Activated CD8-positive, alpha-beta T cell treated with anti-CD3 and anti-CD28 coated beads for 36 hours (primary cell): ENCODE measurements around the gene PLEKHA4. TPM values are rescaled to one million over a fixed set of nuclear protein-coding genes. Genes with fewer than 3 reads are reported as not detected.

Source experiments
- ATAC-seq: fragments of 200-7000 bp; cut with Tn5 transposase; one replicate; pipeline ENCODE4 v1.10.0; 2021; ENCODE audit warnings: mild to moderate bottlenecking, moderate library complexity
- CTCF ChIA-PET: fragments of 350-600 bp; sonication (Branson Sonifier 250); formaldehyde crosslinking; loops from one replicate; lab custom pipeline; 2021; ENCODE audit warnings: antibody characterized with exemption; lab: Charles Lee
- POLR2A ChIA-PET: fragments of 350-600 bp; sonication (Branson Sonifier 250); formaldehyde crosslinking; loops from one replicate; lab custom pipeline; 2021; ENCODE audit warnings: antibody characterized with exemption; lab: Charles Lee
- DNase-seq: peaks from one replicate; pipeline ENCODE4 v3.0.0-alpha.2; 2020
- H3K27ac Mint-ChIP-seq: one replicate; pipeline ENCODE4 v1.8.0; 2021; ENCODE audit warnings: mild to moderate bottlenecking, mixed read lengths
- H3K27me3 Mint-ChIP-seq: one replicate; pipeline ENCODE4 v1.8.0; 2021; ENCODE audit warnings: mixed read lengths
- H3K36me3 Mint-ChIP-seq: one replicate; pipeline ENCODE4 v1.8.0; 2021; ENCODE audit warnings: low read depth, mixed read lengths
- H3K4me1 Mint-ChIP-seq: one replicate; pipeline ENCODE4 v1.8.0; 2021; ENCODE audit warnings: low read depth, mixed read lengths
- H3K4me3 Mint-ChIP-seq: one replicate; pipeline ENCODE4 v1.8.0; 2021; ENCODE audit warnings: mild to moderate bottlenecking, moderate library complexity, mixed read lengths
- H3K9me3 Mint-ChIP-seq: one replicate; pipeline ENCODE4 v1.8.0; 2021; ENCODE audit warnings: mixed read lengths
- intact Hi-C: fragments of 100-400 bp; cut with micrococcal nuclease; formaldehyde crosslinking; loops from one replicate; pipeline ENCODE4 v1.10.0; 2022
- total RNA-seq, 2 experiments: library from RNA; stranded (reverse); gene quantifications; one replicate each; pipeline ENCODE4 v1.2.3, GENCODE V29; 2021
- TF ChIP-seq, protein P1 (sequence below): fragments of 200-600 bp; IDR thresholded peaks from one replicate; pipeline ENCODE4 v1.8.0; 2022; ENCODE audit warnings: antibody characterized with exemption, mild to moderate bottlenecking

Gene PLEKHA4
- total RNA-seq, 2 experiments from 2014 or later, result 9.4 to 9.7 TPM

DNA sequence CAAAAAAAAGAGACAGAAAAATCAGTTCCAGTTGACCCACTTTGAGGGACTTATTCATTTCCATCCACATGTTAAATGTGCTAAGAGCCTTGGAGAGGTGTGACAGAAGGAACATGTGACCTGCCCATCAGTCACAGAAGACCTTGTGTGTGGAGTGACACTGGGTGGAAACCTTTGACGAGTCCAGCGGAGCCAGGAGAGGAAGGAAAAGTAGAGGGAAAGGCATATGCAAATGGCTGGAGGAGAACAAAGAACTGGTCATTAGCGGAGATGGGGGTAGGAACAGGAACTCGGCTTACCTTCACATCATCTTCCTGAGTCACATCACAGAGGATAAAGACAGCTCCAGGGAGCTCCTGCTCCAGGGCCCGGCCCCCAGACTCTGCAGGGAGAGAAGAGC, 34.4 kb downstream of the PLEKHA4 start:
- peaks cover 5% of the 10 kb centered on the region for H3K27me3 Mint-ChIP-seq
- intact Hi-C loops, result loop anchor here (2.0 kb wide), 1 partner anchor 39 kb away; no protein-coding TSS in a partner anchor
- no peaks in the 10 kb centered on the region for H3K9me3 Mint-ChIP-seq
- TF ChIP-seq, protein P1, sequence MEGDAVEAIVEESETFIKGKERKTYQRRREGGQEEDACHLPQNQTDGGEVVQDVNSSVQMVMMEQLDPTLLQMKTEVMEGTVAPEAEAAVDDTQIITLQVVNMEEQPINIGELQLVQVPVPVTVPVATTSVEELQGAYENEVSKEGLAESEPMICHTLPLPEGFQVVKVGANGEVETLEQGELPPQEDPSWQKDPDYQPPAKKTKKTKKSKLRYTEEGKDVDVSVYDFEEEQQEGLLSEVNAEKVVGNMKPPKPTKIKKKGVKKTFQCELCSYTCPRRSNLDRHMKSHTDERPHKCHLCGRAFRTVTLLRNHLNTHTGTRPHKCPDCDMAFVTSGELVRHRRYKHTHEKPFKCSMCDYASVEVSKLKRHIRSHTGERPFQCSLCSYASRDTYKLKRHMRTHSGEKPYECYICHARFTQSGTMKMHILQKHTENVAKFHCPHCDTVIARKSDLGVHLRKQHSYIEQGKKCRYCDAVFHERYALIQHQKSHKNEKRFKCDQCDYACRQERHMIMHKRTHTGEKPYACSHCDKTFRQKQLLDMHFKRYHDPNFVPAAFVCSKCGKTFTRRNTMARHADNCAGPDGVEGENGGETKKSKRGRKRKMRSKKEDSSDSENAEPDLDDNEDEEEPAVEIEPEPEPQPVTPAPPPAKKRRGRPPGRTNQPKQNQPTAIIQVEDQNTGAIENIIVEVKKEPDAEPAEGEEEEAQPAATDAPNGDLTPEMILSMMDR, result no peak
- CTCF ChIA-PET, result interaction anchor here (0.7 to 8.2 kb wide), 3 partner anchors 9 to 395 kb away, joined by 3 to 45 read pairs (median 16); no protein-coding TSS in a partner anchor
- no peak overlapping the region for H3K27ac Mint-ChIP-seq
- ATAC-seq (no peak), DNase-seq (no peak)
- POLR2A ChIA-PET, result interaction anchor here (1.0 kb wide), 1 partner anchor 52 kb away, joined by 3 read pairs; no protein-coding TSS in a partner anchor
- no peaks in the 10 kb centered on the region for H3K36me3 Mint-ChIP-seq
- peaks cover 14% of the 10 kb centered on the region for H3K4me1 Mint-ChIP-seq
- no peak overlapping the region for H3K4me3 Mint-ChIP-seq

DNA sequence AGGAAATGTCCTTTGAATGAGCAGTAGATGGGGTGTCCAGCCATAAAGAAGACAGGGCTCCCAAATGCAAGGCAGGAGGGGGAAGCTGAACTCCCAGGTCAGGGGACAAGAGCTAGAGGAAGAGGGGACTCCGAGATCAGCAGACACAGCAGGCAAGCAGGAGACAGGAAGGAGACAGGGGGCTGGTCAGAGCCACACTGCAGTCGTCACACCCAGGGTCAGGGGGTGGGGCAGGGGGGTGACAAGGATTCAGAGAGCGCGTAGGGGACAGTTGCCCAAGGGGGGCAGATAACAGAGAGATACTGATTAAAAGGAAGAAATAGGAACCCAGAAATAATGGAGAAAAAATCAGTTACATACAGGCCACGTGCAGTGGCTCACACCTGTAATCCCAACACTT, 35.4 kb downstream of the PLEKHA4 start:
- peaks cover 5% of the 10 kb centered on the region for H3K27me3 Mint-ChIP-seq
- ChIA-PET CTCF (interaction anchor here (2.7 to 8.2 kb wide), 2 partner anchors 10 to 45 kb away, joined by 16 to 45 read pairs; no protein-coding TSS in a partner anchor), POLR2A (interaction anchor here (1.0 kb wide), 1 partner anchor 51 kb away, joined by 3 read pairs; no protein-coding TSS in a partner anchor)
- TF ChIP-seq, protein P1, result no peak
- no peaks in the 10 kb centered on the region for H3K9me3 Mint-ChIP-seq
- no peak overlapping the region for H3K27ac Mint-ChIP-seq
- no peak for DNase-seq
- no peaks in the 10 kb centered on the region for H3K36me3 Mint-ChIP-seq
- no peak for ATAC-seq
- peaks cover 14% of the 10 kb centered on the region for H3K4me1 Mint-ChIP-seq
- intact Hi-C loops, result no loop called here
- no peak overlapping the region for H3K4me3 Mint-ChIP-seq

GRCh38 chr19:48830965-48831364, 37.5 kb downstream of the PLEKHA4 start:
- TF ChIP-seq, protein P1, result no peak
- H3K27me3 Mint-ChIP-seq, result no peaks in the 10 kb centered on the region
- H3K4me3 Mint-ChIP-seq, result no peak overlapping the region
- H3K36me3 Mint-ChIP-seq, result no peaks in the 10 kb centered on the region
- H3K27ac Mint-ChIP-seq, result no peak overlapping the region
- CTCF ChIA-PET, result interaction anchor here (2.1 to 8.2 kb wide), 3 partner anchors 12 to 42 kb away, joined by 8 to 45 read pairs (median 22); no protein-coding TSS in a partner anchor
- intact Hi-C loops, result no loop called here
- DNase-seq (no peak), ATAC-seq (no peak)
- POLR2A ChIA-PET, result no interaction called here
- peaks cover 3% of the 10 kb centered on the region for H3K4me1 Mint-ChIP-seq
- H3K9me3 Mint-ChIP-seq, result no peaks in the 10 kb centered on the region

DNA sequence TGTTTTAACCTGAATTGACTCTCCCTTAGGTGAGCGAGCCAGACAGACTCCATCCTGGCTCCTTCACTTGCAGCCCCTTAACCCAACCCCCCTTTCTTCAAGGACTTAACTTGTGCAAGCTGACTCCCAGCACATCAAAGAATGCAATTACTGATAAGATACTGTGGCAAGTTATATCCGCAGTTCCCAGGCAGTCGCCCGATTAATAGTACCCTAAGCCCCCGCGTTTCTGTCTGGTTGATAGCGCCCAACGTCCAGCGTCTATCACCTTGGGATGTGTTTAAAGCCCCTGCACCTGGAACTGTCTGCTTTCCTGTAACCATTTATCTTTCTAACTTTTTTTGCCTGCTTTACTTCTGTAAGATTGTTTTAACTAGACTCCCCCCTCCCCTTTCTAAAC, 38.3 kb downstream of the PLEKHA4 start:
- Mint-ChIP-seq H3K4me1 (no peaks in the 10 kb centered on the region), H3K9me3 (no peaks in the 10 kb centered on the region), H3K4me3 (no peak overlapping the region), H3K27ac (no peak overlapping the region), H3K36me3 (no peaks in the 10 kb centered on the region), H3K27me3 (no peaks in the 10 kb centered on the region)
- TF ChIP-seq, protein P1, result no peak
- no peak for ATAC-seq
- no peak for DNase-seq
- ChIA-PET POLR2A (no interaction called here), CTCF (interaction anchor here (2.1 to 8.2 kb wide), 4 partner anchors 13 to 42 kb away, joined by 8 to 45 read pairs (median 17); no protein-coding TSS in a partner anchor)
- intact Hi-C loops, result no loop called here

GRCh38 chr19:48826606-48827020, 41.8 kb downstream of the PLEKHA4 start:
- H3K27me3 Mint-ChIP-seq, result no peaks in the 10 kb centered on the region
- no peak for DNase-seq
- no peak overlapping the region for H3K4me3 Mint-ChIP-seq
- ChIA-PET CTCF (interaction anchor here (1.4 to 8.2 kb wide), 2 partner anchors 16 to 180 kb away, joined by 3 to 45 read pairs; partner anchors contain the start of gene CA11), POLR2A (interaction anchor here (0.7 kb wide), 1 partner anchor 82 kb away, joined by 3 read pairs; no protein-coding TSS in a partner anchor)
- no peak overlapping the region for H3K27ac Mint-ChIP-seq
- no peaks in the 10 kb centered on the region for H3K4me1 Mint-ChIP-seq
- TF ChIP-seq, protein P1, result no peak
- intact Hi-C loops, result no loop called here
- H3K36me3 Mint-ChIP-seq, result no peaks in the 10 kb centered on the region
- no peaks in the 10 kb centered on the region for H3K9me3 Mint-ChIP-seq
- ATAC-seq, result no peak
